NCI-H1417 treated with DMSO at 0.1 percent for 48 hours (cell line): ENCODE results near the gene ULK3.

Experiments
- DNase-seq: peaks from one replicate; lab custom pipeline; 2025; lab: John Stamatoyannopoulos, UW

The ULK3 gene

DNA sequence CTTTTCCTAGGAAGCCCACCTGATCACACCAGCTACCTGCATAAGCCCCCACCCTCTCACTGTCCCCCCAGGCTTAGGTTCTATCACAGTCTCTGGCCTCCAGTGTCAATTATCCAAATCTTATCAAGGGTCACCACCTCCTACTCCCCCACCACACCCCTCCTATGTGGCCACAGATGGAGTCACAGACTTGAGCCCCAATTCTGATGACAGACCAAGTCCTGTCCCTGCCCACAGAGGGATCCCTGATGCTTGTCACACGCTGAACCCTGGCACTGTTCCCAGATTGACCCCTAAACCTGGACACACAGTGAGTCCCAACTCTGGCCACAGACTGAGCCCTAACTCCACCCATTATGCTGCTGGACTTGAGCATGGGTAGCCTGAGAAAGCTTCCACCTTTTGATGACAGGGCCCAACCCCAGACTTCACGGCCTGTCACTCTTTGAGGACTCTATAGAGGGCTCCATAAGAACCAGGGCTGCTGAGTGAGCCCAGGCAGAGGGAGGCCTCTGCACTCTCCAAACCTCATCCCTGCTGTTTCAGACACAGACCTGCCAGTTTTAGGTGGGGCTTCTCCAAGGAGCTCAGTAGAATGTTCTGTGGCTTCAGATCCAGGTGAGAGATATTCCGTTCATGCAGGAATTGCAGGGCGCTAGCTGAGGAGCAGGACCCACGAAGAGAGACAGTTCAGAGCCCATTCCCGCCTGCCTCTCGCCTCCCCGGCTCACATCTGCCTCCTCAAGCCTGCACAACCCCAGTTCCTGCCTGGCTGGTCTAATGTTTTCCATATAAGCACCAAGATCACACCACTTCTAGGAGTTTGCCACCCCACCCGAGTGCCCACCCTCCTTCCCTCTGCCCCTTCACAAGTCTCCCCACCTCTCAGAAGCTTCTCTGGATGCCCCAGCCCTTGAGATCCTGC lies 1.8 kb downstream of the ULK3 start:
- no peak for DNase-seq

GRCh38 chr15:74839526-74840395 lies 3.2 kb downstream of the ULK3 start:
- DNase-seq = no peak

- DNase-seq = no peak
These were observed 4.0 kb downstream of the ULK3 start for GRCh38 chr15:74838746-74839525.

- no peak for DNase-seq
These were observed 4.8 kb downstream of the ULK3 start for GRCh38 chr15:74838137-74838516.

DNA sequence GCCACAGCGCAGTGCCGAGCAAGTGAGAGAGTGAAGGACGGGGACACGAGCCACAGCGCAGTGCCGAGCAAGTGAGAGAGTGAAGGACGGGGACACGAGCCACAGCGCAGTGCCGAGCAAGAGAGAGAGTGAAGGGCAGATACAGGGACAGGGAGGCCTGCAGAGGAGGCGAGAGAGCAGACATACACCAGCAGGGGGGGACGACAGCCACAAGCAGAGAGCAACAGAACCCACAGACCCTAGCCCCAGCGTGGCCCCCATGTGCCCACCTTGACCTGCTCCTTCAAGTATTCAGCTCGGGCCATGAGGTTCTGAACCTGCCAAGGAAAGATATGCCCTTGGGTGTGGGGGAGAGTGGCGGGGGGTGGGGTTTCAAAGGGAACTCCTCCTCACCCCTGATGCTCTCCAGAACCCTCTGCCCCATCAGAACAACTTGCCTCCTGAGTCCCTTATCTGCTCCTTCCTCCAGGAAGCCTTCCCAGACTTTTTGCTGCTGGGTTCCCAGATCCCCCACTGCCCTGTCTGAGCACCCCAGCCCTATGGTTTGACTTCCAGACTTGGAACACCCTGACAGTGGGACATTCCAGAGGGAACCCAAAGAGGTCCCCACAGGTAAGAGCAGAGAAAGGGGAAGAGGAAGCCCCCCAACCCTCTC lies 5.3 kb downstream of the ULK3 start:
- no peak for DNase-seq

DNA sequence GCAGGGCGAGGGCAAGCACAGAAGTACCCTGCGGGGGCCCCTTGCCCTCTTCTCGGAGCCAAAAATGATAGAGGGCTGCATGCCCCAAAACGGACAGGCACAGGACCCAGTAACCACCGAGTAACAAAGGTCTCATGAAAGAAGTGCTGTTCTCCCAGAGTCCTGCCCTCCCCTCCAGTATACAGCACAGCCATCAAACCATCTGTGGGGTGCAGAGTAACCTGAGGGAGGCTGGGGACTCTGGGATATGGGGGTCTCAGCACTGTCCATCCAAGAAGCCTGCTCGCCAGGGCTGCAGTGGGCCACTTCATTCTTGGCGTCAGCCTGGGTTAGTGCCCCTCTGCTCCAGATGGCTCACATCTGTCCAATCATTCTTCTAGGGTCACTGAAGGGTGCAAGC lies 6.1 kb downstream of the ULK3 start:
- DNase-seq = no peak

- DNase-seq = no peak
These were observed 7.6 kb downstream of the ULK3 start for GRCh38 chr15:74835312-74835823.

- DNase-seq = no peak
These were observed 9.4 kb downstream of the ULK3 start for GRCh38 chr15:74833376-74834107.

GRCh38 chr15:74832826-74833225 lies 10.1 kb downstream of the ULK3 start:
- no peak for DNase-seq

DNA sequence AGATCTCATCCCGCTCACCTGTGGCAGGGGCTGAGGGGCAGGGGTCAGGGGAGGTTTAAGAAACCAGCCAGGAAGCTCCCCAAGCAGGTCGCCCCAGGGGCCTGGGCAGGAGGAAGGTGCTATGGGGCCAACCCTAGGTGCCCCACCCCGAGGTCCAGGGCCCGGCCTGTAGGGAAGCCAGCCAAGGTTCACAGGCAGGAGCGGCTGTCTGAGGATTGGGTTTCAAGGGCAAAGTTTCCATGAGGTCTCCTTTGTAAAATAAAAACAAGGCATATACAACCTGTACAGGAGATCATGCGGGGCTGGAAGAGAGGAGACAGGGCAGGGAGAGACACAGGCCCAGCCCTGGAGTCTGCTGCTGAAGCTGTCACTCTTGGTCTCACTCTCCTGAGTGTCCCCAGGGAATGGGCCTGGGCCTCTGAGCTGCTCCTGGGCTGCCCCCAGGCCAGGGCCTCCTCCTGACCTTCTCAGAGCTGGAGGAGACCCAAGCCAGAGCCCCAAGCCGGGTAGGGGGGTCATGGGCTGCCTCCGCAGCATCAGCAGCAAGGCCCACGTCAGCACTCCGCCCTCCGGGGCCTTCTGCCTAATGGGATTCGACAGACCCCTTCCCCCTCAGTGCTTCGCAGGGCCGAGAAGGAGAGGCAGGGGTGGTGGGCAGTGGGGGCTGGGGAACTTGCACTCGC lies 11.0 kb downstream of the ULK3 start:
- no peak for DNase-seq

- DNase-seq = no peak
These were observed 12.1 kb downstream of the ULK3 start for GRCh38 chr15:74830868-74831267.

DNA sequence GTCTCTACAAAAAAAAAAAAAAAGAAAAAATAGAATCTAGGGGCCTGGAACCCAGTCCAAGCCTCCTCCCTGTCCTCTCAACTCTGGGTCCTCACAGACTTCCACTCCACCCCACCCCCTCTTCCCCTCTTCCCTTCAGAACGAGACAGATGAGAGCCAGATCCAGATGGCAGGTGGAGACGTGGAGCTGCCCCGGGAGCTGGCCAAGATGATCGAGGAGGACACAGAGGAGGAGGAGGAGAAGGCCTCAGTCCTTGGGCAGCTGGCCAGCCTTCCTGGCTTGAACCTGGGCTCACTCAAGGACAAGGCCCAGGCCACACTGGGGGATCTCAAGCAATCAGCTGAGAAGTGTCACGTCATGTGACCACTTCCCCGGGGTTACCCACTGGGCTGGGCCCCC lies 13.0 kb downstream of the ULK3 start:
- no peak for DNase-seq

- no peak for DNase-seq
These were observed 13.5 kb downstream of the ULK3 start for GRCh38 chr15:74829486-74829885.

DNA sequence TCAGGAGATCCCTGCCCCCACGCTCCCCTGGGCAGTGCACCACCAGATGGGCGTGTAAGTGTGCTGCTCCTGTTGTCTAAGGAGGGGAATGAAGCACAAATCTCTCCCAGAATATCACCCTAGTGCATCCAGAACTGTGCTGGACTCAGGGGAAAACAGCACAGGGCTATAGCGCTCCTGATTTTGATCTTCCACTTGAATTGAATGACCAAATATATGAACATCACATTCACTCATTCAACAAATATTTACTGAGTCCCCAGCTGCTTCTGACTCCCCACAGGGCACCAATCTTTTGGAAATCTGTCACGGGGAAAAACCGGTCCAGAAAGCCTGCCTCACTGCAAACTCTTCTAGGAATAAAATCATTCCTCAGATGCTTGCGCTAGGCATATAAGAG lies 14.1 kb downstream of the ULK3 start:
- DNase-seq = no peak

- DNase-seq = no peak
These were observed 15.3 kb downstream of the ULK3 start for GRCh38 chr15:74827614-74828013.

GRCh38 chr15:74826921-74827320 lies 16.0 kb downstream of the ULK3 start:
- no peak for DNase-seq

DNA sequence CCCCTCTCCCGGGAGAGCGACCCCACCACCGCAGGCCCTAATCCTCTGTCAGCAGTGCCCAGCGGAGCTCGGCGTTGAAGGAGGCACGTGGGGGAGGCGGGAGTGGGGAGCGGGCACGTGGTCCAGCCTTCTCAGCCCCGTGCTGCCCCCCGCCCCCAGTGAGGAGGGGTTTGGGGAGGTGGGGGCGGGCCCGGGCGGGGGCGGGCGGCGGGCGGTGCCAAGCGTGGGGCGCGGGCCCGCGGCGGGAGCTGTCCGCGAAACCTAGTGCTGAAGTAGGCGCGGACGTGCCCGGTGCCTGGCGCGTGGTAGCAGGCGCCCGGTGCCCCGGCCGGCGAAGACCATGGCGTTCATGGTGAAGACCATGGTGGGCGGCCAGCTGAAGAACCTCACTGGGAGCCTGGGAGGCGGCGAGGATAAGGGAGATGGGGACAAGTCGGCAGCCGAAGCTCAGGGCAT lies 16.6 kb downstream of the ULK3 start, which contains the start of gene CPLX3:
Gene CPLX3, plus strand, starts transcription at position 264 of the 456 bp plus-strand sequence. Its CDS starts 77 bp downstream, at position 341.
- no peak for DNase-seq

DNA sequence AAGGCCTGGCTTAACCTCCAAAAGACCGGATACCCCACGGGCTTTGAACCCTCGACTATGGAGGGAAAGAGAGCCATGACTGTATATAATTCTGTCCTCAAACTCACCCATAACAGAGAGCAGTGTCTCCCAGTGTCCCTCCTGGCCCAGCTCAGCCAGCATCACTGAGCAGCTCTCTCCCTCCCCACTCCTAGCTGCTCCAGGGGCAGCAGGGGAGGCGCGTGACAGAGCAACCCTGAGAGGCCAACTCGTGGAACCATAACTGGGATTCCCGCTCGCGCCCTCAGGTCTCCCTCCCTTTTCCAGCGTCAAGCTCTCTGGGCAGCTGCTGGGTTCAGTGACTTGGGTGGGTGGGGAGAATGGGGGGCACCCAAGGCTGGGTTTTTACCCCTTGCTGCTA lies 17.1 kb downstream of the ULK3 start:
- no peak for DNase-seq

DNA sequence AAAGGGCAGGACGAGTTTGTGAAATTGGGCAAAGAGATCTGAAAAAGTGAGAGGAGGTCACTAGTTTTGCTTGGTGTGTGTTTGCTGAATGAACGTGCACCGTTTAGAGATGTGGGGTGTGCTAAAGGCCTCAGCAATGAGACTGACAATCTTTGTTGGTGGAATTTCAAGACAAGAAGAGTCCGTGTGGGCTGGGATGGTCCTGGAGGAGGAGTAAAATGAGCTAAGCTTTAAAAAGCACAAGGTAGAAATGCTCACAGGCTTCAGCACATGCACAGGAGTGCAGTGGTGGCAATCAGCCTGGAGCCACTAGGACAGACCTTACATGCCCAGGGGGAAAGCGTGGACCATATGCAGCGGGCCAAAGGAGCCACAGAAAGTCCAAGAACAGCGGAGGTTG lies 18.0 kb downstream of the ULK3 start:
- DNase-seq = no peak

- no peak for DNase-seq
These were observed 19.6 kb downstream of the ULK3 start for GRCh38 chr15:74823324-74823723.
